Measurements from ENCODE around the gene FILIP1L.

GRCh38 chr3:100113723-100114412 is 433 bp downstream of the FILIP1L start:
- no peak for TF ChIP-seq CTCF (IDR thresholded peaks at IDR 0.05)
- TF ChIP-seq POLR2AphosphoS5 (IDR thresholded peaks at IDR 0.05; ENCODE audit: insufficient read depth in 1 of 2, low read depth in 1 of 2): no peak
- no peak for TF ChIP-seq POLR2A (IDR thresholded peaks at IDR 0.05)

Data from vagina (tissue), 2 donors.